Heart left ventricle (tissue), 13 donors: ENCODE data around the gene RAG1.

ENCODE experiments used
- POLR2A ChIP-seq, 2 donors: fragments of 450-650 bp; IDR thresholded peaks; one replicate each; pipeline ENCODE4 v1.6.1; 2017; ENCODE audit warnings: antibody characterized with exemption in 2 of 2, mild to moderate bottlenecking in 2 of 2, moderate library complexity in 2 of 2
- TF ChIP-seq, protein P1 (sequence below), 12 donors: fragments of 200-600 bp; sonication (generic) in 4 of 12; IDR thresholded peaks; one replicate each; pipeline versions ENCODE4 v1.5.0 to v1.8.0; 2018 to 2022; ENCODE audit warnings: antibody characterized with exemption in 12 of 12, mild to moderate bottlenecking in 5 of 12
- donor health status: ischemic (EF 13 %, LVEDD 7.1; RV severe dilation, severe dysfunction).
- donor health status: DM: no; HTN: yes; CAD: no.
- donor health status: DM: no; HTN: no; CAD: no.
- donor health status: ischemic (EF 25% LVEDD 6.9; RV normal size, moderate dysfunction).
- donor health status: ischemic (EF 25% LVEDD 5.7; RV mildly dilated, moderate dysfunction).
- donor health status: ischemic (EF 35%, LVEDD 5.7; RV mildly dilated, moderate dysfunction).
- donor health status: nonischemic (EF 11% LVEDD 7.7; RV severe dilation, severe dysfunction).
- donor health status: DM: yes; HTN: yes; CAD: no.
- donor health status: PGD.
- donor health status: ischemic (EF 29% LVEDD 5.4; RV normal size, mild dysfunction).
- donor health status: nonischemic (EF 23%, LVEDD 6.1; RV moderate dilation, normal function).

DNA sequence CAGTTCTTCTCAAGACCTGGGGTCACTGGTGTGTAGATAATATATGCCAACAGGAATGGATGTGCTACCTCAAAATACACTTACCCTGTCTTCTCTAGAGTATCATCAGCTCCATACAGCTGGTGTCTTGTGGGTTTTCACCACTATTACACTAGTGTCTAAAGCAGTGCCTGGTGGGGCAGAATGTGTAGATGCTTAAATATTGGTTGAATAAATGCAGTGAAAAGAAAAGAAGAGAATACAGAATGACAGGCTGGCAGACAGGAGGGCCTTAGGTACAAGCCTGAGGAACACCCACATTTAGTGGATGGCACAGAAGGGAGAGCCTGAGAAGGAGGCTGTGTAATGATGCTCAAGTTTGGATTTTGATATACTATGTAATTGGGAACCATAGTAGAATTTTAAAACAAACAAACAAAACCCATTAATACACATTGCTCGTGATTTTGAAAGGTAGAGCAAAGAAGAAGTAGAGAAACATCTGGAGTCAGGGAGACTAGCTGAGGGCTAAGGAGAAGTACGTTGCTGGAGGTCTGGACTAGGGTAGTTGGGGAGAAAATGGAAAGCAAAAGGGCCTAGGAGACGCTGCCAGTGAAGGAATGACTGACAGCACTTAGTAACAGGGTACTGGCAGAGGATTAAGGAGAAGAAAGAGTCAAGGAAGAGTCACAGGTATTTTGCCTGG lies 50.7 kb downstream of the RAG1 start:
- TF ChIP-seq, protein P1, sequence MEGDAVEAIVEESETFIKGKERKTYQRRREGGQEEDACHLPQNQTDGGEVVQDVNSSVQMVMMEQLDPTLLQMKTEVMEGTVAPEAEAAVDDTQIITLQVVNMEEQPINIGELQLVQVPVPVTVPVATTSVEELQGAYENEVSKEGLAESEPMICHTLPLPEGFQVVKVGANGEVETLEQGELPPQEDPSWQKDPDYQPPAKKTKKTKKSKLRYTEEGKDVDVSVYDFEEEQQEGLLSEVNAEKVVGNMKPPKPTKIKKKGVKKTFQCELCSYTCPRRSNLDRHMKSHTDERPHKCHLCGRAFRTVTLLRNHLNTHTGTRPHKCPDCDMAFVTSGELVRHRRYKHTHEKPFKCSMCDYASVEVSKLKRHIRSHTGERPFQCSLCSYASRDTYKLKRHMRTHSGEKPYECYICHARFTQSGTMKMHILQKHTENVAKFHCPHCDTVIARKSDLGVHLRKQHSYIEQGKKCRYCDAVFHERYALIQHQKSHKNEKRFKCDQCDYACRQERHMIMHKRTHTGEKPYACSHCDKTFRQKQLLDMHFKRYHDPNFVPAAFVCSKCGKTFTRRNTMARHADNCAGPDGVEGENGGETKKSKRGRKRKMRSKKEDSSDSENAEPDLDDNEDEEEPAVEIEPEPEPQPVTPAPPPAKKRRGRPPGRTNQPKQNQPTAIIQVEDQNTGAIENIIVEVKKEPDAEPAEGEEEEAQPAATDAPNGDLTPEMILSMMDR (IDR thresholded peaks at IDR 0.05) = no peak
- TF ChIP-seq POLR2A (IDR thresholded peaks at IDR 0.05) = no peak
